ENCODE measurements around the gene SNX8.

DNA sequence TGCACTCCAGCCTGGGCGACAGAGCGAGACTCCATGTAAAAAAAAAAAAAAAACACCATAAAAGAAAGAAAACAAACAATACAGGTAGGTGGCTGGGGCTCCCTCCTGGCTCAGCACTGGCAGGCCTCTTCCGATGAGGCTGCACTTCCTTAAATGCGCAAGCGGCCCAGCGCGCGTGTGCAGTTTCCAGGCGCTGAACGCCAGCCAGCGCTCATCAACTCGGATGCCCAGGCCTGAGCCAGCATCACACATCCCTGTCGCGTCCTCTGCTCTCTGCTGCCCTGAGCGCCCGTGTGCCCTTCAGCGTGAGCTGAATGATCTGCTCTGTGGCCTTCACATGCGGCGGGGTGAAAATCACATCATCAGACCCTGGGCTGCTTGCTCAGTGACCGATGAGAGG, 40.4 kb downstream of the SNX8 start:
- TF ChIP-seq CTCF (IDR thresholded peaks at IDR 0.05; ENCODE audit: extremely low read depth in 1 of 2, insufficient read depth in 1 of 2, low read depth in 1 of 2, low read length in 2 of 2): no peak
- no peak for TF ChIP-seq POLR2AphosphoS5 (IDR thresholded peaks at IDR 0.05; ENCODE audit: insufficient read depth, low read depth, low read length)
- TF ChIP-seq POLR2A (IDR thresholded peaks at IDR 0.05; ENCODE audit: low read depth, low read length): no peak
- TF ChIP-seq MYC (IDR thresholded peaks at IDR 0.05; ENCODE audit: low read depth, low read length): no peak
- no peak for TF ChIP-seq FOS (IDR thresholded peaks at IDR 0.05; ENCODE audit: borderline replicate concordance, insufficient read depth, low read length)
- TF ChIP-seq EZH2 (IDR thresholded peaks at IDR 0.05; ENCODE audit: borderline replicate concordance, low read depth, low read length, severe bottlenecking): no peak
- no peak for TF ChIP-seq JUN (IDR thresholded peaks at IDR 0.05; ENCODE audit: borderline replicate concordance, insufficient read depth, insufficient read length, low read depth)
- TF ChIP-seq MAX (IDR thresholded peaks at IDR 0.05; ENCODE audit: insufficient read depth, insufficient read length): no peak
- no peak for TF ChIP-seq GATA2 (IDR thresholded peaks at IDR 0.05; ENCODE audit: insufficient read depth, insufficient read length, low read depth, low read length)

Data from endothelial cell of umbilical vein (primary cell).